PC-9 (cell line): ENCODE data around the gene SLC8A3. TPM values are rescaled to one million over a fixed set of nuclear protein-coding genes. Genes with fewer than 3 reads are reported as not detected.

ENCODE experiments used
- BruUV-seq: library from RNA; stranded (reverse); fragments of 400-500 nt; replicated peaks from 2 replicates; lab custom pipeline; 2021; lab: Mats Ljungman, UMichigan
- CTCF ChIA-PET: fragments of 300-600 bp; sonication (Branson Sonifier 250); formaldehyde crosslinking; loops from one replicate; lab custom pipeline; 2022; ENCODE audit warnings: antibody characterized with exemption; lab: Charles Lee
- POLR2A ChIA-PET: fragments of 300-600 bp; sonication (Branson Sonifier 250); formaldehyde crosslinking; loops from one replicate; lab custom pipeline; 2022; ENCODE audit warnings: antibody characterized with exemption; ENCODE audit not compliant: unreplicated experiment; lab: Charles Lee
- DNase-seq, 2 experiments: peaks; one replicate each; pipeline versions ENCODE4 v3.0.0 to v3.0.0-alpha.2; 2015 to 2022; ENCODE audit warnings: mixed read lengths in 1 of 2
- H2AFZ ChIP-seq: fragments of 200-600 bp; sonication (generic); 2 replicates; pipeline ENCODE4 v1.8.1; 2017; ENCODE audit warnings: antibody characterized with exemption
- H3F3A ChIP-seq: fragments of 200-600 bp; sonication (generic); 2 replicates; pipeline ENCODE4 v1.8.1; 2017; ENCODE audit warnings: antibody characterized with exemption, mild to moderate bottlenecking, low read depth; ENCODE audit not compliant: insufficient read depth
- H3K27ac ChIP-seq: fragments of 200-600 bp; sonication (generic); 2 replicates; pipeline ENCODE4 v1.6.1; 2016; ENCODE audit warnings: mixed run types
- H3K27me3 ChIP-seq: fragments of 200-600 bp; sonication (generic); 2 replicates; pipeline ENCODE4 v1.6.1; 2016; ENCODE audit warnings: low read depth, mixed run types; ENCODE audit not compliant: insufficient read depth
- H3K36me3 ChIP-seq: fragments of 200-600 bp; sonication (generic); 2 replicates; pipeline ENCODE4 v1.6.1; 2016; ENCODE audit warnings: low read depth, mixed run types
- H3K4me1 ChIP-seq: fragments of 200-600 bp; sonication (generic); replicated peaks from 2 replicates; pipeline ENCODE4 v1.6.1; 2016; ENCODE audit warnings: mixed run types; ENCODE audit not compliant: insufficient read depth
- H3K4me2 ChIP-seq: fragments of 200-600 bp; sonication (generic); 2 replicates; pipeline ENCODE4 v1.6.1; 2017; ENCODE audit warnings: mixed run types
- H3K4me3 ChIP-seq: fragments of 200-600 bp; sonication (generic); 2 replicates; pipeline ENCODE4 v1.6.1; 2016; ENCODE audit warnings: mixed run types
- H3K79me2 ChIP-seq: fragments of 200-600 bp; sonication (generic); 2 replicates; pipeline ENCODE4 v1.6.1; 2017; ENCODE audit warnings: low read depth, mixed run types
- H3K9me2 ChIP-seq: fragments of 200-600 bp; sonication (generic); 2 replicates; pipeline ENCODE4 v1.8.1; 2017; ENCODE audit warnings: mild to moderate bottlenecking; ENCODE audit not compliant: insufficient read depth
- H3K9me3 ChIP-seq: fragments of 200-600 bp; sonication (generic); 2 replicates; pipeline ENCODE4 v1.8.1; 2016; ENCODE audit warnings: low read depth; ENCODE audit not compliant: insufficient read depth
- H4K20me1 ChIP-seq: fragments of 200-600 bp; sonication (generic); 2 replicates; pipeline ENCODE4 v1.8.1; 2017; ENCODE audit not compliant: insufficient read depth
- CTCF ChIP-seq: fragments of 200-600 bp; sonication (generic); conservative IDR thresholded peaks from 2 replicates; pipeline ENCODE4 v1.6.1; 2017; ENCODE audit warnings: mixed run types, antibody characterized with exemption, mild to moderate bottlenecking, moderate library complexity
- EZH2 ChIP-seq: fragments of 200-600 bp; sonication (generic); IDR thresholded peaks from 2 replicates; pipeline ENCODE4 v1.8.0; 2017; ENCODE audit warnings: antibody characterized with exemption, low read depth
- intact Hi-C: fragments of 100-400 bp; cut with micrococcal nuclease; formaldehyde crosslinking; loops from one replicate; pipeline ENCODE4 v1.10.0; 2022; ENCODE audit not compliant: unreplicated experiment
- total RNA-seq: library from RNA; stranded (reverse); gene quantifications from 2 replicates; pipeline ENCODE4 v1.2.3, GENCODE V29; 2021

Gene SLC8A3
- total RNA-seq, 1 experiment from 2014 or later: not detected

DNA sequence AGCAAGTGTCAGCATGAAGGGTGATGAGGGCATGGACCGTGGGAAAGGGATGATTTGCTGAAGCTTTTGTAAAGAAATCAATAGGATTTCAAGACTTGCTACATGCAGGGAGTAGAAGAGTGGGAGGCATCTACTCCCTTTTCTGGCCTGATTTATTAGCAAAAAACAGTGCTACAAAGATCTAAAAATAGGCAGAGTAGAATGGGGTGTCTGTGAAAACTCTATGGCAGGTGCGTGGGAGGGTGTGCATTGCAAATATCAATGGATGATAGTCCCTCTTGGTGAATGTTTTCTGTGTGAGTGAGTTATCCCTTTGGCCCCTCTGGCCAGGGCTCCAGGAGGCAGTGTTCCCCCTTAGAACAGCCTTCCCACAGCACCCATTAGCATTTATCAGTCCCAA, 170.5 kb downstream of the SLC8A3 start:
- Histone ChIP-seq H2AFZ (no peak overlapping the region), H3K79me2 (no peaks in the 10 kb centered on the region), H4K20me1 (no peaks in the 10 kb centered on the region), H3K9me3 (no peaks in the 10 kb centered on the region), H3K4me3 (no peak overlapping the region), H3F3A (no peaks in the 10 kb centered on the region), H3K27ac (no peak overlapping the region), H3K27me3 (peaks cover 7% of the 10 kb centered on the region; the same call in 1 of the 2 replicates), H3K9me2 (no peaks in the 10 kb centered on the region), H3K4me1 (no peaks in the 10 kb centered on the region), H3K36me3 (no peaks in the 10 kb centered on the region), H3K4me2 (no peak overlapping the region)
- ChIA-PET CTCF (no interaction called here), POLR2A (no interaction called here)
- DNase-seq: no peak
- intact Hi-C loops: no loop called here
- BruUV-seq: no TSS peak
- TF ChIP-seq EZH2: no peak
- no peak for TF ChIP-seq CTCF

DNA sequence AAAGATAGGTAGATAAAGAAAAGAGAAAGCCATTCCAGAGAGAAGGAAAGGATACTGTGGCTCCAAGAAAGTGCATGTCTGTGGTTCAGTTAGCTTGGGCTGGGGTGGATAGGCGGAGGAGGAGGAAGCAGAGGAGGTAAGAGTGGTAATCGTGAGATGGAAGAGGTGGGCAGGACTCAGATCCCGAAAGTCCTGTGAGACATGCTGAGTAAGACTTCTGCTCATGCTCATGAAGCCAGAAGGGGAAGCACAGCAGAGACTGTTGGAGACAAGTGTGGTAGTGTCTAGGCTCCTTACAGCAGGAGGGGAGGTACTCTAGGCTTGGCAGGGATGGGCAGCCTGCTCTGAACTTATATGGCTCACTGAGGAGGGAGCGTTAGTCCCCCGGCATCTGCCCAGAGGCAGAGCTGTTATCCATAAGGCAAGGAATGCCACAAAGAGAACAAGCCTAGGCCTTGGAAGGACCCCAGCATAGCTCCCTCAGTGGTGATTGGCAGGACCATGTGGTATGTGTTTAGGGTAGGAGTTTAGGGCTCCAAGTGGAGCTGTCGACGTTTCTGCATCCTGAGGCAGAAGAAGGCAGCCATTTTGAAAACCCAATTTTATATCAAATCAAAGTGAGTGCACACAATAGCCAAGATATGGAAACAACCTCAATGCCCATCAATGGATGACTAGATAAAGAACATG, 174.2 kb downstream of the SLC8A3 start:
- H3K36me3 ChIP-seq: no peaks in the 10 kb centered on the region
- no TSS peak for BruUV-seq
- TF ChIP-seq EZH2 (no peak), CTCF (no peak)
- H3K79me2 ChIP-seq: no peaks in the 10 kb centered on the region
- no peaks in the 10 kb centered on the region for H3K9me3 ChIP-seq
- no peak overlapping the region for H3K4me2 ChIP-seq
- no peaks in the 10 kb centered on the region for H3K4me1 ChIP-seq
- intact Hi-C loops: loop anchor here (5.0 kb wide), 1 partner anchor 282 kb away; no protein-coding TSS in a partner anchor
- no peak overlapping the region for H3K27ac ChIP-seq
- no peaks in the 10 kb centered on the region for H3F3A ChIP-seq
- peaks cover 7% of the 10 kb centered on the region; the same call in 1 of the 2 replicates for H3K27me3 ChIP-seq
- no peak for DNase-seq
- no peak overlapping the region for H3K4me3 ChIP-seq
- no peaks in the 10 kb centered on the region for H3K9me2 ChIP-seq
- CTCF ChIA-PET: no interaction called here
- POLR2A ChIA-PET: no interaction called here
- no peak overlapping the region for H2AFZ ChIP-seq
- no peaks in the 10 kb centered on the region for H4K20me1 ChIP-seq

- no TSS peak for BruUV-seq
- Histone ChIP-seq H3K27me3 (peaks cover 7% of the 10 kb centered on the region; the same call in 1 of the 2 replicates), H2AFZ (no peak overlapping the region), H3K9me2 (no peaks in the 10 kb centered on the region), H4K20me1 (no peaks in the 10 kb centered on the region), H3K4me2 (no peak overlapping the region), H3K4me1 (no peaks in the 10 kb centered on the region), H3K9me3 (no peaks in the 10 kb centered on the region), H3F3A (no peaks in the 10 kb centered on the region), H3K4me3 (no peak overlapping the region), H3K36me3 (no peaks in the 10 kb centered on the region), H3K27ac (no peak overlapping the region), H3K79me2 (no peaks in the 10 kb centered on the region)
- POLR2A ChIA-PET: no interaction called here
- intact Hi-C loops: loop anchor here (5.0 kb wide), 1 partner anchor 281 kb away; no protein-coding TSS in a partner anchor
- DNase-seq: peak in 1 of 2 experiments; percentile 15
- CTCF ChIA-PET: no interaction called here
- TF ChIP-seq EZH2 (no peak), CTCF (peak; percentile 90)
These were observed 175.4 kb downstream of the SLC8A3 start for GRCh38 chr14:70013271-70013873.
